ENCODE measurements around the gene HPCAL1. TPM values are rescaled to one million over a fixed set of nuclear protein-coding genes. Genes with fewer than 3 reads are reported as not detected.

The HPCAL1 gene
- total and polyA plus RNA-seq, 2 of the 8 experiments (the other 6 are each of a cell fraction or from before 2014, with no cell fraction given), result 5.8 to 8.6 TPM

- Histone ChIP-seq H3K79me2 (ENCODE audit: control insufficient read depth in 1 of 2, insufficient read depth in 2 of 2, low read length in 2 of 2) (no peaks in the 10 kb centered on the region), H3K9ac (replicated peaks in 1 of 4; ENCODE audit: extremely low read depth in 1 of 4, low read depth in 3 of 4, low read length in 3 of 4) (no peak overlapping the region), H4K5ac (ENCODE audit: insufficient read length, low read depth, low read length) (no peak overlapping the region), H3K4ac (replicated peaks; ENCODE audit: insufficient read length, low read depth, low read length) (no peak overlapping the region), H3K36me3 (ENCODE audit: control insufficient read depth in 2 of 4, insufficient read depth in 4 of 4, low read length in 3 of 4) (no peaks in the 10 kb centered on the region), H3K27ac (ENCODE audit: low read depth, low read length) (no peak overlapping the region), H2AFZ (ENCODE audit: low read length) (no peak overlapping the region), H3K4me2 (ENCODE audit: insufficient read depth in 1 of 2, low read depth in 2 of 2, low read length in 2 of 2) (no peak overlapping the region), H3K79me1 (ENCODE audit: low read depth, low read length) (peaks cover 2% of the 10 kb centered on the region), H2BK20ac (ENCODE audit: low read length) (no peak overlapping the region), H3K4me3 (ENCODE audit: extremely low read depth in 1 of 4, insufficient read depth in 2 of 4, low read depth in 3 of 4, low read length in 4 of 4) (no peak overlapping the region), H3K56ac (replicated peaks; ENCODE audit: insufficient read length, low read depth, low read length) (no peak overlapping the region), H3K9me3 (ENCODE audit: insufficient read depth in 2 of 2, low read depth in 1 of 2, low read length in 1 of 2) (peaks cover 3 to 9% of the 10 kb centered on the region in 2 experiments; a peak in 2 of 4 replicates), H2BK15ac (ENCODE audit: low read length) (no peak overlapping the region), H3K14ac (ENCODE audit: insufficient read length) (no peak overlapping the region), H4K20me1 (replicated peaks in 1 of 2; ENCODE audit: control insufficient read depth in 1 of 2, insufficient read depth in 2 of 2, low read length in 2 of 2) (no peaks in the 10 kb centered on the region), H3K18ac (ENCODE audit: extremely low read depth, low read length) (no peak overlapping the region), H2BK12ac (ENCODE audit: low read depth, low read length) (no peak overlapping the region), H3K23ac (ENCODE audit: insufficient read length) (no peak overlapping the region), H4K8ac (ENCODE audit: extremely low read depth, insufficient read depth, low read length) (no peak overlapping the region; the same call in 1 of the 2 replicates), H2BK120ac (replicated peaks; ENCODE audit: low read depth, low read length) (no peak overlapping the region), H2AK5ac (ENCODE audit: low read depth, low read length) (0 out of 2 replicates have a peak overlapping the region, but pooled peaks have one; percentile 18), H3K4me1 (replicated peaks in 1 of 4; ENCODE audit: control insufficient read depth in 3 of 4, insufficient read depth in 4 of 4, low read length in 3 of 4) (peaks cover 5 to 12% (median 9%) of the 10 kb centered on the region in 4 experiments), H3K27me3 (replicated peaks in 1 of 4; ENCODE audit: control insufficient read depth in 3 of 4, extremely low read depth in 1 of 4, insufficient read depth in 3 of 4, low read length in 3 of 4) (no peaks in the 10 kb centered on the region), H3K23me2 (ENCODE audit: low read depth, low read length) (no peaks in the 10 kb centered on the region), H2BK5ac (ENCODE audit: low read depth, low read length) (no peak overlapping the region), H4K91ac (replicated peaks; ENCODE audit: insufficient read length, low read length) (no peak overlapping the region)
- 96% methylated on average over 4 of the region's 4 CpGs; no CpG with 5 or more reads in 1 of the 2 experiments for WGBS, 2 experiments (ENCODE audit: extremely low coverage in 1 of 2, insufficient coverage in 1 of 2, insufficient read length in 1 of 2, insufficient replicate concordance in 2 of 2, low coverage in 1 of 2, low lambda C conversion rate in 2 of 2, missing lambda C conversion rate in 1 of 2)
- no peak for FAIRE-seq
- POLR2A ChIA-PET (ENCODE audit: partially characterized antibody), result no interaction called here
- CTCF ChIA-PET (ENCODE audit: partially characterized antibody), result interaction anchor here (0.7 to 2.5 kb wide), 4 partner anchors 8 to 87 kb away, joined by 3 to 9 read pairs (median 4); no protein-coding TSS in a partner anchor
- DNase-seq (ENCODE audit: low read depth in 1 of 2, low spot score in 2 of 2), result no peak
- TF ChIP-seq ZNF274 (IDR thresholded peaks at IDR 0.05; ENCODE audit: borderline replicate concordance, extremely low read depth, low read length) (no peak), SIRT6 (IDR thresholded peaks at IDR 0.05; ENCODE audit: low read length) (no peak), GTF2F1 (IDR thresholded peaks at IDR 0.05; ENCODE audit: borderline replicate concordance, low read depth, low read length) (no peak), TBP (IDR thresholded peaks at IDR 0.05; ENCODE audit: low read depth, low read length) (no peak), SAP30 (IDR thresholded peaks at IDR 0.05; ENCODE audit: insufficient read depth, insufficient replicate concordance, low read length) (no peak), RBBP5 (IDR thresholded peaks at IDR 0.05; ENCODE audit: borderline replicate concordance, low read depth, low read length) (no peak), RAD21 (IDR thresholded peaks at IDR 0.05 in 1 of 2, conservative IDR thresholded peaks at IDR 0.05 in 1 of 2; ENCODE audit: low read depth in 2 of 2, low read length in 2 of 2) (no peak), CTCF (IDR thresholded peaks at IDR 0.05; ENCODE audit: control extremely low read depth in 1 of 3, insufficient read depth in 1 of 3, low read depth in 1 of 3, low read length in 3 of 3) (no peak)
- TF ChIP-seq, protein P1, sequence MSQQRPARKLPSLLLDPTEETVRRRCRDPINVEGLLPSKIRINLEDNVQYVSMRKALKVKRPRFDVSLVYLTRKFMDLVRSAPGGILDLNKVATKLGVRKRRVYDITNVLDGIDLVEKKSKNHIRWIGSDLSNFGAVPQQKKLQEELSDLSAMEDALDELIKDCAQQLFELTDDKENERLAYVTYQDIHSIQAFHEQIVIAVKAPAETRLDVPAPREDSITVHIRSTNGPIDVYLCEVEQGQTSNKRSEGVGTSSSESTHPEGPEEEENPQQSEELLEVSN (IDR thresholded peaks at IDR 0.05), result no peak
Measured at GRCh38 chr2:10322481-10322880, 19.8 kb downstream of the HPCAL1 start.
